Measurements from ENCODE around the gene FRYL.

FRYL gene

DNA sequence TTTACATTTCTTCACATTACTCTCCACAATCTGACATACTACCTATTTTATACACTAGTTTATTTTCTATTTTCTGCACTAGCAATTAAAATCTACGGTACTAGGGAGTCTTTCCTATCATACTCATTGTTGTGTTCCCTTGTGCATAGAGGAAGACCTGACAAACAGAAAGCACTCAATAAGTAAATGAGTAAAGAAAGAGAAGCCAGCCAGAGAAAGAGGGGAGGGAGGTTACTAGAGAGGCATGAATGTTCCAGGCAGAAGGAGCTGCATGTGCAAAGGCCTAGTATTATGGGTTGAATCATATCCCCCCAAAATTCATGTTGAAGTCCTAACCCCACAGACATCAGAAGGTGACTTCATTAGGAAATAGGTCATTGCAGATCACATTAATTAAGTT, 176.0 kb downstream of the FRYL start:
- TF ChIP-seq, protein P1, sequence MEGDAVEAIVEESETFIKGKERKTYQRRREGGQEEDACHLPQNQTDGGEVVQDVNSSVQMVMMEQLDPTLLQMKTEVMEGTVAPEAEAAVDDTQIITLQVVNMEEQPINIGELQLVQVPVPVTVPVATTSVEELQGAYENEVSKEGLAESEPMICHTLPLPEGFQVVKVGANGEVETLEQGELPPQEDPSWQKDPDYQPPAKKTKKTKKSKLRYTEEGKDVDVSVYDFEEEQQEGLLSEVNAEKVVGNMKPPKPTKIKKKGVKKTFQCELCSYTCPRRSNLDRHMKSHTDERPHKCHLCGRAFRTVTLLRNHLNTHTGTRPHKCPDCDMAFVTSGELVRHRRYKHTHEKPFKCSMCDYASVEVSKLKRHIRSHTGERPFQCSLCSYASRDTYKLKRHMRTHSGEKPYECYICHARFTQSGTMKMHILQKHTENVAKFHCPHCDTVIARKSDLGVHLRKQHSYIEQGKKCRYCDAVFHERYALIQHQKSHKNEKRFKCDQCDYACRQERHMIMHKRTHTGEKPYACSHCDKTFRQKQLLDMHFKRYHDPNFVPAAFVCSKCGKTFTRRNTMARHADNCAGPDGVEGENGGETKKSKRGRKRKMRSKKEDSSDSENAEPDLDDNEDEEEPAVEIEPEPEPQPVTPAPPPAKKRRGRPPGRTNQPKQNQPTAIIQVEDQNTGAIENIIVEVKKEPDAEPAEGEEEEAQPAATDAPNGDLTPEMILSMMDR (IDR thresholded peaks at IDR 0.05) = no peak

DNA sequence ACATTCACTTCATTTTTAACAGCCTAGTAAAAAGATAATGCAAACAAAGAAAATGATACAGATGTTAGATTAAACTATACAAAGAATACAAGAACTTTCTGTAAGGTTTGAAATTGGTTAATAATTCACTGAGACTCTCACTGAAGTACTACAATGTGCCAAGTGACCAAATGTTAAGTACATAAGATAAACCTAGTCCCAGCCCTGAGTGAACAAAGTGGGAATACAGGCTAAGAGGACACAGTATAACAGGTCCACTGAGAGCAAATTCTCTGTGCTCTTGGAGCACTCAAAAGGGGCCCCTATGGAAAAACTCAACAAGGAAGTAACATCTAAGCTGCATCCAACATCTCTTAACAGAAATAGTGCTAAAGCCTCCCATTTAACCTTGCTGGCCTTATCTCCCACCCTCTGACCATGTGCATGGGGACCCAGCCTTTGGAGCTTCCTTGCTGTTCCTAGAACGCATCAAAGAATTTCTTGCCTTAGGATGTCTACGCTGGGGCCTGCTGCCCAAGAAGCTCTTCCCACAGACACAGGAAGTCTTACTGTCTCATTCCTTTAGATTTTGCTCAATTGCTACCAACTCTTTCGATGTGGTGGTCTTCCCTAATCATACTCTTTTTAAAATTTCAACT, 176.6 kb downstream of the FRYL start:
- TF ChIP-seq, protein P1 (IDR thresholded peaks at IDR 0.05) = no peak

DNA sequence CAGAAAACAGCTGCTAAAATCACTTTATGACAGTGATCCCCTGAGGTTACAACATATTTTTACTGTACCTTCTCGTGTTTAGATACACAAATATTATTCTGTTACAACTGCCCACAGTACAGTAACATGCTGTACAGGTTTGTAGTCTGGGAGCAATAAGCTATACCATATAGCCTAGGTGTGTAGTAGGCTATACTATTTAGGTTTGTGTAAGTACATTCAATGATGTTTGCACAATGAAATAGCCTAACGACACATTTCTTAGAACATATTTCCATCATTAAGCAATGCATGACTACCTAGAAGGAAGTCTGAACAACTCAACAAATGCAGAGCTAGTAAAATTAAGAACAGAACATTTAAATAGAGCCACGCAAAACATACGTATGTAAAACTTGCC, 177.3 kb downstream of the FRYL start:
- TF ChIP-seq, protein P1 (IDR thresholded peaks at IDR 0.05) = no peak

DNA sequence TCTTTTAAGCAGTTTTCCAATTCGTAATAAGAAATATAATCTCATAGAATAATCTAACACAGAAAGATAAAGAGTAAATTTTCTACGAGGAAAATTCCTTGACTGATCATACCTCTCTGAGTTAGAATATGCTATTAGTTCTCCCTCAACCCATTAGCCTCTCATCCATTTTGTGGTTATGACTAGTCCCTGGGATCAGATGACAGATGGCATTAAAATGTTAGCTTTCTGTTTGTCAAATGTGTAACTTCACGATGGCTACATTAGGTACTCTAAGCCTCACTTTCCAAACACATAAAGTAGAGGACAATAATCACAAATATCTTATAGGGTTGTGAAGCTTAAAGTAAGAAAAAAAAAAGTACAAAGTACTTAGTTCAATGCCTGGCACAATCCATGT, 177.9 kb downstream of the FRYL start:
- TF ChIP-seq, protein P1 (IDR thresholded peaks at IDR 0.05) = no peak

DNA sequence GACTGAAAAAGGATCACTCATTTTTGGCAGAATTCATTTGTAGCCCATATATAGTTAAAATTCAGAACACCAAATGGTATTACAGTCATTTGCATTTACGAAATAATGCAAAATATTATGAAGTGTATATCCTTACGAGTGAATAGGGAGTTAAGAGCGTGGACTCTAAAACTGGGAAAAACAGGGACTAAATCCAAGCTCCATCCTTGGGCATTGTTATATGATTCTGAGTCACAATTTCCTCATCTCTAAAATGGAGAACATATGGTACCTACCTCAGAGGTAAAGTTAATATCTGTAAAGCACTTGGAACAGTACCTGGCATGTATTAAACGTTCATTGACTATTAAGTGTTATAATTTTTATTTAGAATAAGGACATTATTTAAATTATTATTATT, 183.7 kb downstream of the FRYL start:
- TF ChIP-seq, protein P1 (IDR thresholded peaks at IDR 0.05) = no peak

DNA sequence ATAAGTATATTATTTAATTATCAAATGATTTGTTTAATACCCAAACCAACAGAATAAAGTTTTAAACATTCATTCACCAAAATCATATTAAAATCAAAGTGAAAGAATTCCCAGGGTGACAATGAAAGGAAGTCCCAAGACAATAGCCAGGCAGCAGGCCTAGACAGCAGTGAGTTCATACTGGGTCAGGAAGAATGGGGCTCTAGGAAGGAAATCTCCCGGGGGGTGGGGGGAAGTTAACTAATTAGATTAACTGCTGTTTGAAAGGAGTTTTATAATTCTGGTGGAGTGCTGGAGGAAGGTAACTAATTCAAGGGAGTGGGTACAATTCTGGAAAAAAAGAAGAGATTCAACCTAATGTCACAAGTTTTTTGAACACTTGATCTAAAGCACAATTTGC, 185.9 kb downstream of the FRYL start:
- TF ChIP-seq, protein P1 (IDR thresholded peaks at IDR 0.05) = no peak

DNA sequence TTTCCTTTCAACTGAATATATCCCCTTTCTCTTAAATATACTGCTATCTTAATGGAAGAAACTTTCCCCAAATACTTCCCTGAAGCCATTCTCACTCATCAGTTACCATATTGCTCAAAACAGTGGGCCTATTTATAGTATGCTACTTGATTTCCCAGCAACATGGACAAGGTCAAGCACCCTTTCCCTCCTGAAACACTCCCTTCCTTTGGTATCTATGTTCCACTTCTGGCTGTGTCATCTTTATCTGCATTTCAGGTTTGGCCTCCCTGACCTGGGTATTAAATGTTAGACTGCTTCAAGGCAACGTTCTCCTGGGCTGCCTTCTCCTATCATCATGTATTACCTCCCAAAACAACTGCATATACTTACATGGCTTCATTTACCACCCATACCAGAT, 188.7 kb downstream of the FRYL start:
- TF ChIP-seq, protein P1 (IDR thresholded peaks at IDR 0.05) = no peak

DNA sequence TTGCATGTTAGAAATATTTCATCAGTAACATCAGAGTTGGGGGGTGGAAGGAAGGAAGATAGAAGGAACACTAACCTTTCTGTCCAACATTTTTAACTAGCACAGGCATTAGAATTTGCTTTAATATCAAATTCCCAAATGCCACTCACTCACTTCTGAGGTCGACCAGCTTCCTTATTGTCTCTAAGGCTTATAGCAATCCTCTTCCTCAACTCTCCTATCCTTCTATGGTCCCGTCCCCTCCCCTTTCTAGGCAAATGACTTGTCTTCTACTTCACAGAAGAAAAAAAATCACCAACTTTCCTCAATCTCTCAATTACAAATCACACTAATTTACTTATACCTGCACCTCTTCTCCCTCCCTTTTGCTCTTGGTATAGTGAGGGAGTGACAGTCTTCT, 189.2 kb downstream of the FRYL start:
- TF ChIP-seq, protein P1 (IDR thresholded peaks at IDR 0.05) = no peak

All from LNCAP (cell line).